IMR-90 (cell line): ENCODE measurements around the gene CTDSPL. TPM values are rescaled to one million over a fixed set of nuclear protein-coding genes. Genes with fewer than 3 reads are reported as not detected.

ENCODE experiments used
- ATAC-seq: fragments of 200-7000 bp; cut with Tn5 transposase; 2 replicates; pipeline ENCODE4 v1.9.1; 2020; ENCODE audit warnings: low read depth, mild to moderate bottlenecking, moderate library complexity
- BruUV-seq: library from RNA; stranded (reverse); fragments of 400-500 nt; replicated peaks from 2 replicates; lab custom pipeline; 2021; lab: Mats Ljungman, UMichigan
- CTCF ChIA-PET: fragments of 300-600 bp; formaldehyde crosslinking; extraction: SDS; loops from one replicate; lab custom pipeline; 2021; ENCODE audit warnings: antibody characterized with exemption; lab: Yijun Ruan, JAX
- POLR2A ChIA-PET: fragments of 300-600 bp; sonication (Branson Sonifier 250); formaldehyde crosslinking; loops from one replicate; lab custom pipeline; 2022; ENCODE audit warnings: antibody characterized with exemption; ENCODE audit not compliant: unreplicated experiment; lab: Charles Lee
- DNase-seq: peaks from one replicate; pipeline ENCODE4 v3.0.0; 2013
- H2AFZ ChIP-seq: replicated peaks from 2 replicates; pipeline ENCODE3; 2013; ENCODE audit warnings: low read length, mild to moderate bottlenecking; ENCODE audit not compliant: poor library complexity
- H2AK5ac ChIP-seq: 2 replicates; pipeline ENCODE4 v1.6.1; 2013; ENCODE audit warnings: low read depth, low read length, inconsistent platforms
- H2AK9ac ChIP-seq: replicated peaks from 2 replicates; pipeline ENCODE3; 2013; ENCODE audit warnings: mild to moderate bottlenecking, low read depth, low read length, moderate library complexity; ENCODE audit not compliant: poor library complexity
- H2BK120ac ChIP-seq: 2 replicates; pipeline ENCODE4 v1.6.1; 2013; ENCODE audit warnings: low read depth, low read length, inconsistent platforms
- H2BK15ac ChIP-seq: 3 replicates; pipeline ENCODE4 v1.6.1; 2013; ENCODE audit warnings: low read depth, low read length, inconsistent platforms
- H2BK20ac ChIP-seq: 2 replicates; pipeline ENCODE4 v1.6.1; 2013; ENCODE audit warnings: low read depth, mild to moderate bottlenecking, inconsistent platforms, low read length, moderate library complexity
- H2BK5ac ChIP-seq: 2 replicates; pipeline ENCODE4 v1.6.1; 2013; ENCODE audit warnings: mild to moderate bottlenecking, low read depth, low read length, inconsistent platforms; ENCODE audit not compliant: poor library complexity, severe bottlenecking
- H3K14ac ChIP-seq: replicated peaks from 2 replicates; pipeline ENCODE4 v1.6.1; 2013; ENCODE audit warnings: low read depth, low read length, inconsistent platforms
- H3K18ac ChIP-seq: 2 replicates; pipeline ENCODE4 v1.6.1; 2013; ENCODE audit warnings: low read depth, low read length, control low read depth
- H3K23ac ChIP-seq: 2 replicates; pipeline ENCODE4 v1.6.1; 2013; ENCODE audit warnings: low read depth, low read length, inconsistent platforms
- H3K27ac ChIP-seq: 2 replicates; pipeline ENCODE4 v1.5.1; 2013; ENCODE audit warnings: mild to moderate bottlenecking, control low read depth, low read length; ENCODE audit not compliant: insufficient read depth
- H3K27me3 ChIP-seq: 2 replicates; pipeline ENCODE4 v1.6.1; 2013; ENCODE audit warnings: low read length; ENCODE audit not compliant: control insufficient read depth, insufficient read depth
- H3K36me3 ChIP-seq: 2 replicates; pipeline ENCODE4 v1.6.1; 2013; ENCODE audit warnings: low read length, mixed read lengths; ENCODE audit not compliant: control insufficient read depth, insufficient read depth
- H3K4ac ChIP-seq: 2 replicates; pipeline ENCODE4 v1.6.1; 2013; ENCODE audit warnings: low read depth, low read length, inconsistent platforms
- H3K4me1 ChIP-seq: 2 replicates; pipeline ENCODE4 v1.6.1; 2013; ENCODE audit warnings: low read length, mixed read lengths; ENCODE audit not compliant: control insufficient read depth, insufficient read depth
- H3K4me2 ChIP-seq: 2 replicates; pipeline ENCODE4 v1.6.1; 2013; ENCODE audit warnings: low read depth, mild to moderate bottlenecking, control low read depth, low read length, moderate library complexity
- H3K4me3 ChIP-seq: 2 replicates; pipeline ENCODE4 v1.5.1; 2013; ENCODE audit warnings: low read depth, mild to moderate bottlenecking, control low read depth, low read length, moderate library complexity; ENCODE audit not compliant: insufficient read depth
- H3K56ac ChIP-seq: 2 replicates; pipeline ENCODE4 v1.6.1; 2013; ENCODE audit warnings: low read length, inconsistent platforms; ENCODE audit not compliant: insufficient read depth; ENCODE audit errors: extremely low read depth
- H3K79me1 ChIP-seq, 2 experiments: 2 replicates each; pipeline ENCODE4 v1.6.1; 2013; ENCODE audit warnings: low read length in 2 of 2, inconsistent platforms in 1 of 2, low read depth in 1 of 2
- H3K9ac ChIP-seq: 2 replicates; pipeline ENCODE4 v1.6.1; 2013; ENCODE audit warnings: low read depth, low read length, control low read depth
- H3K9me1 ChIP-seq: 2 replicates; pipeline ENCODE4 v1.6.1; 2013; ENCODE audit warnings: low read length, inconsistent platforms; ENCODE audit not compliant: insufficient read depth
- H3K9me3 ChIP-seq: 2 replicates; pipeline ENCODE4 v1.6.1; 2013; ENCODE audit warnings: low read length; ENCODE audit not compliant: control insufficient read depth, insufficient read depth
- H4K20me1 ChIP-seq: 2 replicates; pipeline ENCODE4 v1.6.1; 2013; ENCODE audit warnings: low read length, inconsistent platforms; ENCODE audit not compliant: insufficient read depth
- H4K5ac ChIP-seq: 2 replicates; pipeline ENCODE4 v1.6.1; 2013; ENCODE audit warnings: mild to moderate bottlenecking, low read depth, low read length, control low read depth
- H4K8ac ChIP-seq, 2 experiments: 2 replicates each; pipeline ENCODE4 v1.6.1; 2013; ENCODE audit warnings: low read depth in 2 of 2, low read length in 2 of 2, control low read depth in 1 of 2, inconsistent platforms in 1 of 2
- H4K91ac ChIP-seq: 2 replicates; pipeline ENCODE4 v1.6.1; 2013; ENCODE audit warnings: low read depth, low read length, inconsistent platforms; ENCODE audit not compliant: insufficient read depth
- CEBPB ChIP-seq: IDR thresholded peaks from 2 replicates; pipeline ENCODE4 v1.6.1; 2012; ENCODE audit warnings: low read depth, low read length, improper control_type of control experiment
- CHD1 ChIP-seq: IDR thresholded peaks from 2 replicates; pipeline ENCODE4 v1.6.1; 2012; ENCODE audit warnings: low read depth, low read length, improper control_type of control experiment
- CTCF ChIP-seq: conservative IDR thresholded peaks from 2 replicates; pipeline ENCODE4 v1.5.1; 2012; ENCODE audit warnings: mild to moderate bottlenecking, low read depth, low read length, improper control_type of control experiment
- ELK1 ChIP-seq: fragments of 150-350 bp; IDR thresholded peaks from 2 replicates; pipeline ENCODE4 v1.6.1; 2016; ENCODE audit warnings: low read depth, mild to moderate bottlenecking, low read length, moderate library complexity, borderline replicate concordance
- FOS ChIP-seq: fragments of 150-350 bp; IDR thresholded peaks from 2 replicates; pipeline ENCODE4 v1.6.1; 2016; ENCODE audit warnings: low read depth, low read length
- MAFK ChIP-seq: IDR thresholded peaks from 2 replicates; pipeline ENCODE4 v1.6.1; 2012; ENCODE audit warnings: low read depth, low read length, improper control_type of control experiment
- MAZ ChIP-seq: IDR thresholded peaks from 2 replicates; pipeline ENCODE4 v1.6.1; 2012; ENCODE audit warnings: low read depth, mild to moderate bottlenecking, low read length, improper control_type of control experiment, moderate library complexity, borderline replicate concordance
- MXI1 ChIP-seq: IDR thresholded peaks from 2 replicates; pipeline ENCODE4 v1.6.1; 2012; ENCODE audit warnings: low read depth, mild to moderate bottlenecking, low read length, moderate library complexity, borderline replicate concordance
- NFE2L2 ChIP-seq: fragments of 150-350 bp; IDR thresholded peaks from 2 replicates; pipeline ENCODE4 v1.6.1; 2016; ENCODE audit warnings: low read depth, mild to moderate bottlenecking, low read length
- RFX5 ChIP-seq: IDR thresholded peaks from 2 replicates; pipeline ENCODE4 v1.8.0; 2012; ENCODE audit warnings: low read depth, mild to moderate bottlenecking, low read length, moderate library complexity
- USF2 ChIP-seq: fragments of 150-350 bp; IDR thresholded peaks from 2 replicates; pipeline ENCODE4 v1.6.1; 2017; ENCODE audit warnings: mild to moderate bottlenecking, antibody characterized with exemption, low read length, low read depth
- WGBS, 2 experiments: methylation state at CpG; one replicate each; pipeline versions ENCODE4 v1.1.5 to v1.1.7; 2013; ENCODE audit warnings: missing lambda C conversion rate in 2 of 2; ENCODE audit not compliant: insufficient read length in 1 of 2; ENCODE audit errors: extremely low coverage in 2 of 2; 5-methylcytosine and 5-hydroxymethylcytosine counted together
- dilution Hi-C: fragments of 300-500 bp; cut with HindIII; formaldehyde crosslinking; loops from one replicate; pipeline ENCODE4 v1.14.3; 2018; ENCODE audit warnings: low sequenced_read_pairs; ENCODE audit not compliant: unreplicated experiment
- in situ Hi-C: fragments of 300-500 bp; cut with MboI; formaldehyde crosslinking; loops from 3 replicates; pipeline ENCODE4 v1.14.3; 2019; ENCODE audit warnings: low sequenced_read_pairs, inconsistent platforms, mixed read lengths
- intact Hi-C: fragments of 100-400 bp; cut with micrococcal nuclease; formaldehyde crosslinking; loops from 2 replicates; pipeline ENCODE4 v1.10.0; 2022
- polyA plus RNA-seq, 3 experiments: library from polyadenylated mRNA; depleted of rRNA; stranded (reverse); fragments of >200 nt; gene quantifications; 2 replicates each; pipeline ENCODE4 v1.2.3, GENCODE V29; 2012; ENCODE audit warnings: low replicate concordance in 1 of 3
- total RNA-seq: library from RNA; depleted of rRNA; stranded (reverse); fragments of >200 nt; gene quantifications from 2 replicates; pipeline ENCODE4 v1.2.3, GENCODE V29; 2012

CTDSPL gene
- total and polyA plus RNA-seq, 2 of the 4 experiments (the other 2 are of a cell fraction): 24.5 to 29.0 TPM

- ATAC-seq: no peak
- no peak overlapping the region for H2BK120ac ChIP-seq
- peaks cover 12% of the 10 kb centered on the region; the same call in 1 of the 2 replicates for H3K36me3 ChIP-seq
- no peaks in the 10 kb centered on the region for H3K27me3 ChIP-seq
- H3K4ac ChIP-seq: no peak overlapping the region
- no peaks in the 10 kb centered on the region for H3K9me3 ChIP-seq
- peaks cover 4 to 9% of the 10 kb centered on the region in 2 experiments; a peak in 2 of 4 replicates for H3K79me1 ChIP-seq
- H3K14ac ChIP-seq: no peak overlapping the region
- no peak for DNase-seq
- no peak overlapping the region for H3K9ac ChIP-seq
- whole genome bisulfite sequencing, 2 experiments: no CpG with 5 or more reads among the region's 1 CpG
- peaks cover 5% of the 10 kb centered on the region for H3K9me1 ChIP-seq
- H2BK20ac ChIP-seq: no peak overlapping the region
- no peak overlapping the region for H2BK15ac ChIP-seq
- H2BK5ac ChIP-seq: no peak overlapping the region
- no peak overlapping the region for H4K5ac ChIP-seq
- H4K91ac ChIP-seq: no peak overlapping the region
- H3K56ac ChIP-seq: no peak overlapping the region
- no peak for TF ChIP-seq ELK1
- TF ChIP-seq CTCF: no peak
- no peak for TF ChIP-seq MAZ
- TF ChIP-seq RFX5: no peak
- TF ChIP-seq NFE2L2: no peak
- TF ChIP-seq USF2: no peak
- no peak for TF ChIP-seq MAFK
- TF ChIP-seq CHD1: no peak
- no peak for TF ChIP-seq MXI1
- no peak for TF ChIP-seq CEBPB
- TF ChIP-seq FOS: no peak
- H3K4me1 ChIP-seq: peaks cover 4% of the 10 kb centered on the region; the same call in 1 of the 2 replicates
- peaks cover 6% of the 10 kb centered on the region; the same call in 1 of the 2 replicates for H4K20me1 ChIP-seq
- H3K18ac ChIP-seq: no peak overlapping the region
- in situ Hi-C loops: loop anchor here (5.0 kb wide), 1 partner anchor 107 kb away; no protein-coding TSS in a partner anchor
- H3K4me2 ChIP-seq: no peak overlapping the region
- POLR2A ChIA-PET: no interaction called here
- intact Hi-C loops: no loop called here
- H2AK5ac ChIP-seq: no peak overlapping the region
- no peak overlapping the region for H3K27ac ChIP-seq
- H3K23ac ChIP-seq: no peak overlapping the region
- CTCF ChIA-PET: interaction anchor here (0.7 kb wide), 1 partner anchor 110 kb away, joined by 3 read pairs; no protein-coding TSS in a partner anchor
- H3K4me3 ChIP-seq: no peak overlapping the region
- H2AK9ac ChIP-seq: no peak overlapping the region
- H4K8ac ChIP-seq: no peak overlapping the region
- H2AFZ ChIP-seq: no peak overlapping the region
- dilution Hi-C loops: no loop called here
- BruUV-seq: no TSS peak
Measured at GRCh38 chr3:37964716-37965115, 103.0 kb downstream of the CTDSPL start.
